HG03342 (cell line): Measurements from ENCODE around the gene SEL1L.
A peak's percentile ranks its signal among the peaks of the same experiment; 100 is the strongest.
"Not testable (repeated sequence)": the region's sequence is repeated elsewhere in the genome, so short reads cannot be mapped to it uniquely, and the experiment has no call there.

ENCODE experiments used
- ATAC-seq: cut with Tn5 transposase; IDR thresholded peaks from one replicate; pipeline ENCODE4 v1.9.1; 2021; ENCODE audit warnings: mild to moderate bottlenecking, moderate library complexity; ENCODE audit not compliant: unreplicated experiment

The SEL1L gene

DNA sequence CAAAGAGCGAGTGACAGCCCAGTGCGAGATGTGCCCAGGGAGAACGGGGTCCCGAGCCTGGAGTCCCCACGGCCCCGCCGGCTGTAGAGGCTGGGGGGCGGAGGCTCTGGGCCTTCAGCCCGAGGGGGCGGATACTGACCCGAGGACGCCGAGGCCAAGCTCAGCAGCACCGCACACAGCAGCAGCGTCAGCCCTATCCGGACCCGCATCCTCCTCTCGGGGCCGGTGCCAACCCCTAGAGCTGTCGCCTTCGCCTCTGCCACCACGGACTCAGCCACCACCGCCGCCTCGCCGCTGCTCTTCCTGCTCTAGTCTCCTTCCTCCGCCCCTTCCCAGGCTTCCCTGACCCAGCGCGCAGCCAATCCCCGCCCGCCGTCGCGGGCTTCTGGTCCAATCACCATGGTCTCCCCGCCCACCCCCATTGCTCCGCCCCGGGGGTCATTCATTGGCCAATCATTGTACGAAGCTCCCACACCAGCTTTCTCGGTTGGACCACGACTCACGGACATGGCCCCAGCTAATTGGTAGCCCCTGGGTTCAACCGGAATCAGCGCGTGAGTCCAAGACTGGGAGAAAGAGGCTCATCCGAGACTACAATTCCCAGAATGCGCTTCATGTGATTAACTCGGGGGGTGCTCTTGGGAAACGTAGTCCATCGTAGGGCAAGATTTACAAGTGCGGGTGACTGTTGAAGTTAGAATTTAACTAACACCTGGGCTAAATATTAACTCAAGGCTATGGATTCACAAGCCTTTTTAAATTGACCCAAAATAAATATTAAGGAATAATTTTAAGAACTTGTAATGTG, at the start of gene SEL1L:
Gene SEL1L, minus strand, starts transcription at position 318 of the 808 bp plus-strand sequence. Its CDS starts 109 bp downstream, at position 209.
- ATAC-seq: peak; percentile 95

DNA sequence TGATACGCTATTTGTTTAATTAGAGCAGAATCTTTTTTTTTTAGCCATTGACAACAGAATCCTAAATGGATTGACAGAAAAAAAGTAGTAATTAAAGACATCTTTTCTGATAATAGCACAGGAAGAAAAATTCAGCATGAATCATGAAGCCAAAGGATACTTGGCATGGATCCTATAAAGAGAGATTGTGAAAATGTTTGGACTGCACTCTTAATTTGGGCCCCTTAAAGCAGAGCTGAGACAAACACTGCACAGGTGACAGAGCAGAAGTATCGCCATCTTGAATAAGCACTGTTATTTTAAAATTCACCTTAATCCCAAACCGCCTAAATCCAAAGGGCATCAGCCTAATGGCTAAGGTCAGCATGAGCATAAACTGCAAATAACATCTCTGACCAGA, 48.8 kb upstream of the SEL1L start:
- ATAC-seq: no peak

DNA sequence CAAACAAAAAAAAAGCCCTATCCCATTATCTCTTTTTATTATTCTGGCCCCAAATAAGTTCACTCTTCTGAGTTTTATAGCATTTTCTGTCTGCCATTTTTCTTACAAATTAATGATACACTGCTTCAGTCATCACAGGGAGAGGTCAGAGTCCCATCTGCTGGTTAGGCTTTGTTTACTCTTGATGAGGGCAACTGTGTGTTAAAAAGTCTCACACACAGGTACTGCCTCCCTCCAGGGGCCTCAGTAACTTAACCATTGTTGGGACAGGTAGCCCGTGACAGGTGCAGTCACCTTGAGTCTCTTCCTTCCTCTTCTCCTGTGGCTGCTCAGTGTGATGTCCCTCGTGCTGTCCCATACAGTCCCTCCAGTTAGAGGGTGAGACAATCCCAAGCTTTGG, 45.5 kb upstream of the SEL1L start:
- ATAC-seq: no peak

DNA sequence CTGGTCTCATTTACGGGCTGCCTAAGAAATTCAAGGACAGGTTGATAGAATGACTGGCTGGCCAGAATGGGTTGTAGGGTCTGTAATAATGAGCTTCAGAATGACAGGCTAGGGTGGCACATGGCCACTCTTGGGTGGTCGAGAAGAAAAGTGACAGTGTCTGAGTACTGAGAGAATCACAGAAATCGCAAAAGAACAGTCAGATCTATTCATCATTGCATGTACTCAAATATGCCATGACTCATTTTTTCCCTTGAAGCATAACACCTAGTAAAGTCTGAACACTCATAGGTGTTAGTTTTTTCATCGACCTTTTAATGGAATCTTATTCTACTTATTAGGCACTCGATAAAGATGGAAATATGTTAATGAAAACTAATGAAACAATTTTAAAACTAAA, 37.8 kb upstream of the SEL1L start:
- ATAC-seq: no peak

DNA sequence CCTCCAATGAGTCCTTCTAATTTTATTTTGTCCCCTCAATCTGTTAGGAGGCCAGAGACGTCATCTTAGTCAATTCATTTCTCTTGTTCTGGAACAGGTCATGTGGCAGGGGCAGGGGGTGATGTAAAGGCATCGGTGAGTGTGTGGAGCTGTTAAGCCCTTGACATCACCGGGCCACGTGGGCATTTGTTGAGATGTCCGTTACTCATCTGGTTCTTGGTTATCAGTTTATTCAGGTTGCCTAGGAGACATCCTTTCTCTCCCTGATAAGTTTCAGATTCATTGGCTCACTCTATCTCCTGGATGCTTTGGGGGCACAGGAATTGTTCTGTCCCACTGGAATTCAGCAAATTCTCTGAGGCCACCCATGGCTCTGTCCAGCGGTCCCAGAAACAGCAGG, 33.6 kb upstream of the SEL1L start:
- ATAC-seq: no peak

DNA sequence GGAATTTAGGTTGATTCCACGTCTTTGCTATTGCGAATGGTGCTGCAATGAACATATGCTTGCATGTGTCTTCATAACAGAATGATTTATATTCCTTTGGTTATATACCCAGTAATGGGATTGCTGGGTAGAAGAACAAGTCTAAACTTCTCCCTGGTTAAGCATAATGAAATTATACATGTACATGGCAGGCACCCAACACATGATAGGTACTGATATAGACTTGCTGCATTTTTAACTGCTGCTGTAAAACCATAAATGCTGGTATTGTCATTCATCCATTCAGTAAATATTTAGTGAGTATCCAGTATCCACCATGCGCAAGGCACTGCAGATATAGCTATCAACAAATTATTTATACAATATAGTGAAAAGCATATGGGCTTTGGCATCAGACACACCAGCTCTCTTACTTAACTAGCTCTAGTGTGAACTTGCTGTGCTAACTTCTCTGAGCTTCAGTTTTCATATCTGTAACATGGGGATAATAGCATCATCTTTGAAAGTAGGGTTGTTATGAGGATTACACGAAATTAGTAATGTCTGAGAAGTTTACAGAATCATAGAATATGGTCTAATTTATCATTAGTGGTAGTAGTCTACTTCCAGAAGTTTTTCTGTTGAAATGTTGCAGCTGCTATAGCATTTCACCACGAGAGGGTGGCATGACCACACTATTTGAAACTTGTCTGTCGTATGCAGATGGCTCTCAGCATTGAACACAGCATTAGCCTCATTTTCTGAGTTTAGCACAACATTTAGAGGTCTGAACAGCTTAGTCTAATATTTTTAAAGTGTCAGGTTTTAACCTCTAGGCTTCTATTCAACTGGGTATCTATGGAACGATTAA, 32.0 kb upstream of the SEL1L start:
- ATAC-seq: peak; percentile 80

DNA sequence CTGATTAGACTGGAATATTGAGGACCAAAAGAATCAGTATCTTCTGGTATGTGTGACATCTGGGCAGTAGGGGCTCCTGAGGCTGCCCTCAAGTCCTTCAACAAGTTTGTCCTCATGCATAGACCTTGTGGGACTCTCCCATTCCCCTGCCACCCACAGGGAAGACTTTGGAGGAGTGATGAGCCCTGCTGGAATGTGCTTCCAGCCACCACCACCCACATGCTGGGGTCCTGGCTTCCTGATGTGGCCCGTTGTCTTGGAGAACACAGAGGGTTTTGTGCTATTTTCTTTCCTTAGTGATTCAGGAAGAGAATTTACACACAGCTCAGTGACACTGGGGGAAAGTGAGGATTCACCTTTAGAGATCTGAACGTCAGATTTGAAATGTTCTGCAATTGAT, 29.2 kb upstream of the SEL1L start:
- ATAC-seq: no peak

DNA sequence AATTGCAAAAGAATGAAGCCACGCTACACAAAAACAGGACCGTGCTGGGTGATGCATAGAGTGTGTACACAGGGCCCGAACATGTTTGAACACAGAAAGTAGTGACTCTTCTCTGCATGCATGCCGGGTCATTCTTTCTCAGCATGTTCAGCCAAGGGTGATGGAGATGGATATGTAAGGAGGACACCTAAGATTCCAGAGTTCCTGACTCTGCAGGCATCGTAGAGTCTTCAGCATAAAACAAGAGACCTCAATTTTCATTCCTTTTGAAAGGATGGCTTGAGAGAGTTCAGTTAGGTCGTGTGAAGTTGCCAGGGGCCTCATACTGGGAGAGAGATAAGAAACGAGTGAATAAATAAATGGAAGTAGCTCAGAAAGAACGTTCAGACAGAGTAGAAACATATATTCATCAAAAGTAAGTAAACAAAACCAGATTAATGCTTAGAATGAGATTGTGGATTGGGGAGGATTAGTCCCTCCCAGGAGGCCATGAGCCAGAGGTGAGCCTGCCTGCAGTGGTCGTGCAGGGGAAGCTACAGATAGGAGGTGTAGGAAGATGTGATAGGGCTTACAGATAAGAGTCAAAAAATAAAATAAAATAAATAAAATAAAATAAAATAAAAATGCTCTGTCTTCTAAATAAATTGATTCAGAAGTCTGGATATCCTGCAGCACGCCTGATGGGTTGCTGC, 27.6 kb upstream of the SEL1L start:
- ATAC-seq: no peak

DNA sequence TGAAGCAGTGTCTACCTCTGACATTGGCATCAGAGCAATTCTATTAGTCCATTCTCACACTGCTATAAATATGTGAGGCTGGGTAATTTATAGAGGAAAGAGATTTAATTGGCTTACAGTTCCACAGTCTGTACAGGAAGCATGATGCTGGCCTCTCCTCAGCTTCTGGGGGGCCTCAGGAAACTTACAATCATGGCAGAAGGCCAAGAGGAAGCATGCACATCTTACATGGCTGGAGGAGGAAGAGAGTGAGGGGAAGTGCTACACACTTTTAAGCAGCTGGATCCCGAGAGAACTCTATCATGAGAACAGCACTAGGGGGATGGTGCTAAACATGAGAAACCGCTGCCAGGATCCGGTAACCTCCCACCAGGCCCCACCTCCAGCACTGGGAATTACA, 25.7 kb upstream of the SEL1L start:
- ATAC-seq: no peak

DNA sequence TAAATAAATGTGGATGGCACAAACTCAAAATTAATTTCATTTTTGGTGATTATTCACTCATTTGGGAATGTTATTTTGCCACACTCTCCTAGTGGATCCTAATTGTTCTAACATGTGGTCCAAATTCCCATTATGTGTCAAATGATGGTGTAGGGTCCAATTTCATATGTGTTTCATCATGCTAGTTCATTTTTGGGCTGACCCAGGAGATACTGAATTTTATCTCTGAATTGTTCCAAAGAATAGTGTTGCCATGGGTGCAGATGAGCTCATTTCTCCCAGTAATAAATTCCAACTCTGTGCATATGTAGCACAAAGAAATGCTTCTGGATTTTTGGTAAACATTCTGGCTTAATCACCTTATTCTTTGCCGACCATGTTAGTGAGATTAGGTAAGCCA, 23.5 kb upstream of the SEL1L start:
- ATAC-seq: no peak

DNA sequence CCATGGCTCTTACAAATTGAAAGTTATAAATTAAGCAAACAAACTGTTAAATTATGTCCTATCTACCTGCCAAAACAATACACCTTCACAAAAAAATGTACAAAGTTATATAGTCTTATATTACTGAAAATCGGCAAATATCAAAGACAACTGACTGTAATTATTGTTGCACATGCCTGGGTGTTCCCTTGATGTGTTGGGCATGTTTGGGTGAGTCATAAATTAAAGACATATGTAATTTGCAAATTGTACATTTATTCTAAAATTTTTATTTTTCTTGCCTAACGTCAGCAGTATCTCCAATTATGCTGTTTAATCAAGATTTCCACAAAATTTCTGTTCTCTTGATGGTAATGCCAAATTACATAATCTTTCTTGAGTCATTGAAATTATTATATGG, 22.0 kb upstream of the SEL1L start:
- ATAC-seq: no peak

DNA sequence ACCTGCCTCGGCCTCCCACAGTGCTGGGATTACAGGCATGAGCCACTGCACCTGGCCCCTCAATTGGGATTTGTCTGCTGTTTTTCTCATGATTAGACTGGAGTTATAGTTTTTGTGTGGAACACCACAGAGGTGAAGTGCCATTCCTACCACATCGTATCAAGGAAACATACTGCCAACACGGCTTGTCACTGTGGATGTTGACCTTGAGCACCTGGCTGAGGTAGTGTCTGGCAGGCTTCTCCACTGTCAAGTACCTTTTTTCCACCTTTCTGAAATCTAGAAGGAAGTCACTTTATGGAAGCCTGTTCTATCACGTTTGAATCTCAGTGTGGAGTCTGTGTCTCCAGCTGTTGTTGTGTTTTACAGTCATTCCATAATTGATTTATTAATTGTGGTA, 21.4 kb upstream of the SEL1L start:
- no peak for ATAC-seq

DNA sequence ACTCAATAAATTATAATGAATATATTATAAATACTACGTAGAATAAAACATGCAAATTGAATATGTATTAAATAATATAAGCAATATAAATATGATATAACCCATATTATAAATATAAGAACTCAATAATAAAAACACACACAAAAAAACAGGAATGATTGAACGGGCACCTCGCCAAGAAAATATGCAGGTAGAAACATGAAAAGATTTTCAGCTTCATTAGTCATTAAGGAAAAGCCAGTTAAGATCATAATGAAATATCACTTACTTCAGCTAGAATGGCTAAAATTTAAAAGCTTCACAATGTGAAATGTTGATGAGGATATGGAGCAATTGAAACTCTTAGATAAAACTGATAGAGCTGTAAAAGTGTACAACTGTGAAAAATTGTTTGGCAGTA, 17.8 kb upstream of the SEL1L start:
- no peak for ATAC-seq

DNA sequence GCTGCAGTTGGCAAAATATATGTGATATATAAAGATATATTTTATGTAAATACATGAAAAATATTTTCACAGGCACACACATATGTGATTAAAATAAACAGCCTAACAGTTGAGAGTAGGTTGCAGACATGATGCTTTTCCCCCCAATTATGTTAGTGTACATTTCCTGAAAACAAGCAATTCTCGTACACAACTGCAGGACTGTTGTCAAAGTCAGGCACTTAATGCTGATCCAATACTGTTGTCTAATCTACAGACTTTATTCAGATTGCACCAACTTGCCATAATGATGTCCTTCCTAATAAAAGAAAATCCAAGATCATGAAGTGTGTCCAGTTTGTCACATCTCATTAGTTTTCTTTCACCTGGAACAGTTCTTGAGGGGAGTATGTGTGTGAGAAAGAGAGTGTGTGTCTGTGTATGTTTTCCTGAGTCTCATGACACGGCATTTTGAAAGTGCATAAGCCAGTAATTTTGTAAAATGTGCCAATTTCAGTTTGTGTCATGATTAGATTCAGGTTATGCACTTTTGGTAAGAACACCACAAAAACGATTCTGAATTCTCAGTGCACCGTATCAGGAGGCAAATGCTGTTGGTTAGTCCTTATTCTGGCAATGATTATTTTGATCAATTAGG, 16.5 kb upstream of the SEL1L start:
- peak; percentile 87 for ATAC-seq

DNA sequence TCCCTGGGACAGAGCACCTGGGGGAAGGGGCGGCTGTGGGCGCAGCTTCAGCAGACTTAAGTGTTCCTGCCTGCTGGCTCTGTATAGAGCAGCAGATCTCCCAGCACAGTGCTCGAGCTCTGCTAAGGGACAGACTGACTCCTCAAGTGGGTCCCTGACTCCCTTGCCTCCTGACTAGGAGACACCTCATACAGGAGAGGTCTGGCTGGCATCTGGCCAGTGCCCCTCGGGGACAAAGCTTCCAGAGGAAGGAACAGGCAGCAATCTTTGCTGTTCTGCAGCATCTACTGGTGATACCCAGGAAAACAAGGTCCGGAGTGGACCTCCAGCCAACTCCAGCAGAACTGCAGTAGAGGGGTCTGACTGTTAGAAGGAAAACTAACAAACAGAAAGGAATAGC, 7.6 kb upstream of the SEL1L start:
- ATAC-seq: not testable (repeated sequence)

DNA sequence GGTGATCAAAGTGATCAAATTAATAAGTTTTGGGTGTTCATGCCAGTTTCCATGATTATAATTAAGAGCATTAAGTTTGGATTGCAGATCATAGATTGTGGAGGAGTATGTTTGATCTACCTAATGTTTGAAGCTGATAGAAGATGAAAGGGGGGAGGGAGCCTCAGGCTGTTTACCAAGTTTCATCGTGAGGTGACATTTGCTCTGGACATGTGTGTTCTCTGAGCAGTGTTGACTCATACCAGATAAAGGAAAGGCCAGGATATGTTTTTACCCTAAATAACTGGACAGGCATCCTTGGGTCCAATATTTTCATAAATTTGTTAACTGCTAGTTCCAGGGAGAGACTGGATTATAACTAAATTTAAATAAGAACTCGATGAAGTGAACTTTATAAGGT, 3.5 kb upstream of the SEL1L start:
- no peak for ATAC-seq

DNA sequence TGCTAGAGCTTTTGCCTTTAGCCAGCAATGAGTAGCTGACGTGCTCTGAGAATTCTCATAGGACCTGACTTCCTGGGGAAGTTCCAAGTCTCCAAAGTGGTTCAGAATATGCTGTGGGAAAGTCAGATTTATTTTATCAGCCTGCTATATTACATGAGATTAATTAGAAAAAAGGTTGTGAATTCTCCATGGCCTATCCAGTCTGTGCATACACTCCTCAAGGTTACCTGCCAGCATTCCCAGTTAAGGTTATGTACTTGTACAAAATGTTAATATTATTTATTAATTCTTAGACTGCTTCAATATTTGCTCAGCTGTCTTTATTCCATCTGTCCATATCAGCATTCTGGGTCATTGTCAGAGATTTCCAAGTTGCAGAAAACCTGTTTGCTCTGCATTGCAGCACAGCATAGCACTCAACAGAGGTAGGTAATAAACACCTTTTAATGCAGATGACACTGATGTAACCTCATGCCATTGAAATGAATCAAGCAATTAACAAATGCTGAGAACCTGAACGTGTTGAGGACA, 2.7 kb upstream of the SEL1L start:
- ATAC-seq: no peak

DNA sequence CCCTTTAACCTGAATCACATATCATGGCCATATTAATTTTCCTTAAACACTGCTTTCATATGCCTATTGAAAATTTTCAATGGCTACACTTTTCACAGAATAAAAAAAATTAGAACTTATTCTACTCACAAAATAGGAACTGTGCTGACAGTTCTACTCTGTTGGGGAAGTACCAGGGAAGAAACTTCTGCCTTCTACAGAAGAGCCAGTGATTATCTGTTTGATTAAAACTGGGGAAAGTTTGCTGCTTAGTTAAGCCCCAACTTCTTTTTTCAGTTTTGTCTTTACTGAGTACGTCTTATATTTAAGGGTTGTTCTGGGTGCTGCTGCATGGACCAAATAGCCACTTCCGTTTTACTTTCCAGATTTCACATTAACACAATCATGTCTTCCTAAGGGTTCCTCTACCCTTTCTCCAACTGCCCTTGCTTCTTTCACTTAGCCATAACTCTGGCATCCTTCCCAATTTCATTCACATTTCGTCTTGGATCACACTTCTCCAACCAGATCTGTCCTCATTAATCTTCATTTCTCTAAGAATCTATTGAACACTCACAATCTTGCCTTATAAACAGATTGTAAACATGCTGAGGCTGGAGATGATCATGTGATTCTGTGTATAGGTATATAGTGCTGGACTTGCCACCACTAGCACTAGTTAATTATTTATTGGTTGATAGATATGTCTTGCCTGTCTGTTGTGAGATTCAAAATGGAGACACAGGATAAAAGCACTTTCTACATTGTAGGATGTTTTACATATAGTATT, 1.9 kb upstream of the SEL1L start:
- ATAC-seq: peak; percentile 19

DNA sequence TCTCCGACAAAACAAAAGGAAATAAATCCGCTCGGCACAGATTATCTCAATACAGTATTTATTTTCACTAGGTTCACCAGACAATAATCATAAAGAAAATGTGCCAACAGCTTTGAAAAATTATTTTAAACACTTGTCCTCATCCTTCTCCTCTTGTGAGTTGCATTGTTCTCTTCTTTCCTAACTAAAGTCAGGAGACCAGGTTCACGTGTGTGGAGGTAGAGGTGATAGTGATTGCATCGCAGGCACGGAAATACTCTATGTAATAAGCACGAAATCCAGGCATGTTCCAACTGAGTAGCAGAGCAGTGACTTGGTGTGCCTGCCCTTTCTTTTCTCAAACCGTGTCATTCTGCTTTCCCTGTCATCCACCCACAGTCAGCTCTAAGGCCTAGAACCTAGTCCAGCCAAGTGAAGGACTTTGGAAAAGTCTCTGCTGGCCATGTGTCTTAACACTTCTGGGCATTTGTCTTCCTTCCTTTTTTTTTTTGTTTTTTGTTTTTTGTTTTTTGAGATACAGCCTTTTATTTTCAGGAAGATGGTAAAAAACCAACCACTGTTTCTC, 939 bp upstream of the SEL1L start:
- no peak for ATAC-seq

DNA sequence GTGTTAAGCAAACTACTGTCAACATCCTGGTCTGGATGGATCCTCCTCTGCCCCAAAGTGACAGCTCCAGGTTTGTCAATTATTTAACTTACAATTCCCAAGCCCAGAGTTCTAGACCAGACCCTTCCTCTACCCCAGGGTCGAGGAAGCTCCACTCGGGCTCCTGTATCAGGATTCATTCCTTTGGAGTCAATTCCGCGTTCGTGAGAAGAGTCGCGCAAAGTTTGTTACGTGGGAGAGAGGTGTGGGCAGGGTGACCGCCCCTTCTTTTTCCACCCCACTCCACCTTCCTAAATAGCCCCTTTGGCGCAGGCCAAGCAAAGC, 479 bp downstream of the SEL1L start:
- no peak for ATAC-seq
